GM12872 (cell line): ENCODE data around the gene TOM1L2.

Source experiments
- TF ChIP-seq, protein P1 (sequence below): IDR thresholded peaks from 3 replicates; pipeline ENCODE4 v1.5.1; 2011; ENCODE audit warnings: low read depth, mild to moderate bottlenecking, low read length, moderate library complexity; ENCODE audit not compliant: insufficient read depth

TOM1L2 gene

DNA sequence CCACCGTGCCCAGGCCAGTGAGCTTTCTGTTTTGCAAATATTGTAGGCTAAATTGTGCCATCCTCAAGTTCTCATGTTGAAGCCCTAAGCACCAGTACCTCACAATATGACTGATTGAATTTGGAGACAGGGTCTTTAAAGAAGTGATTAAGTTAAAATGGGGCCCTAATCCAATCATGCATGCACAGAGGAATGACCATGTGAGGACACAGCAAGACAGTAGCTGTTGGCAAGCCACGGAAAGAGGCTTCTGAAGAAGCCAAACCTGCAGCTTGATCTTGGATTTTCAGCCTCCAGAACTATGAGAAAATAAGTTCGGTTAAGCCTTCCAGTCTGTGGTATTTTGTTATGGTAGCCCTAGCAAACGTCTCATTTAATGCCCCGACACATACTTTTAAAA, 24.9 kb downstream of the TOM1L2 start:
- TF ChIP-seq, protein P1, sequence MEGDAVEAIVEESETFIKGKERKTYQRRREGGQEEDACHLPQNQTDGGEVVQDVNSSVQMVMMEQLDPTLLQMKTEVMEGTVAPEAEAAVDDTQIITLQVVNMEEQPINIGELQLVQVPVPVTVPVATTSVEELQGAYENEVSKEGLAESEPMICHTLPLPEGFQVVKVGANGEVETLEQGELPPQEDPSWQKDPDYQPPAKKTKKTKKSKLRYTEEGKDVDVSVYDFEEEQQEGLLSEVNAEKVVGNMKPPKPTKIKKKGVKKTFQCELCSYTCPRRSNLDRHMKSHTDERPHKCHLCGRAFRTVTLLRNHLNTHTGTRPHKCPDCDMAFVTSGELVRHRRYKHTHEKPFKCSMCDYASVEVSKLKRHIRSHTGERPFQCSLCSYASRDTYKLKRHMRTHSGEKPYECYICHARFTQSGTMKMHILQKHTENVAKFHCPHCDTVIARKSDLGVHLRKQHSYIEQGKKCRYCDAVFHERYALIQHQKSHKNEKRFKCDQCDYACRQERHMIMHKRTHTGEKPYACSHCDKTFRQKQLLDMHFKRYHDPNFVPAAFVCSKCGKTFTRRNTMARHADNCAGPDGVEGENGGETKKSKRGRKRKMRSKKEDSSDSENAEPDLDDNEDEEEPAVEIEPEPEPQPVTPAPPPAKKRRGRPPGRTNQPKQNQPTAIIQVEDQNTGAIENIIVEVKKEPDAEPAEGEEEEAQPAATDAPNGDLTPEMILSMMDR, result no peak

DNA sequence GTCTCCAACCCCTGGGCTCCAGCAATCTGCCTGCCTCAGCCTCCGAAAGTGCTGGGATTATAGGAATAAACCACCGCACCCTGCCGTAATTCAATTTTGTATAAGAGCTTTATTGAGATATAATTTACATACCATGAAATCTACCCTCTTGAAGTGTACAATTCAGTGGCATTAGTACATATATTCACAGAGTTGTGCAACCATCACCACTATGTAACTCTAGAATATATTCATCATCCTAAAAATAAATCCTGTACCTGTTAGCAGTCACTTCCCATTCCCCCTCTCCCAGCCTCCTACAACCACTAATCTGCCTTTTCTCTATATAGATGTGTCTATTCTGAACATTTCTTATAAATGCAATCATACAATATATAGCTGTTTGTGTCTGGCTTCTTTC, 26.1 kb downstream of the TOM1L2 start:
- TF ChIP-seq, protein P1, result no peak

DNA sequence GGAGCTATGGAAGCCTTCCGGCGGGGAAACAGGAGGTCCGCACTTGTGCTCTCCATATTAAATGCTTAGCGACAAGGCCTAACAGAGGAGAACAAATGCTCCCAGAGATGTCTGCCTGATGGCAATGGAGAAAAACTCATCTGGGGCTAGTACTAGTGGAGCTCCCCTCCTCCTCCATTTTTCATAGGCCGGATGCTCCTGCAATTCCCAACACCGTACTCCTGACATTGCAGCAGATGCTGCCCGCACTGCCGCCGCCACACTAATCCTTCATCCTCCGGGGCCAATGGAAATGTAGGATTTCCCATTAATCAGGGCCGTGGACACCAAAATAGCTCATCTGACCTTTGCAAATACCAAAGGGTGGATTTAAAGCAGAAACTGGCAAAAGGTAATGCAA, 27.5 kb downstream of the TOM1L2 start:
- TF ChIP-seq, protein P1, result no peak

DNA sequence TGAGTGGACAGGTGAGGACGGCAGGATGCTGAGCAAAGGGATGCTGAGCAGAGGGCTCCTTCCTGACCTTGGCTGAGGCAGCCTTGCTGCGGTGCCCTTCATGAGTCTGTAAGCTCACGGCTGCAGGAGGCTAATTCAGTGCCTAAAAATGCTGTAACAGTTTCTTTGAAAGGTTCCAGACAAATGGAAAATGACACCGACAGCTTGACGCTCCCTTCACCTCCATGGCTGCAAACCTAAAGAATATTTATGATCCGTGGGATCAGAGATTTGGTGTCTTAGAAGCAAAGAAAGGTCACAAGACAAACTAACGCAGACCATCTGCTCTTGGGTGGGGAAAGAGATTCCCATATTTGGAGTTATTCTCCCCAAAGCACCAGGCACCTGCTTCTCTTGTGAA, 28.0 kb downstream of the TOM1L2 start:
- TF ChIP-seq, protein P1, result no peak

DNA sequence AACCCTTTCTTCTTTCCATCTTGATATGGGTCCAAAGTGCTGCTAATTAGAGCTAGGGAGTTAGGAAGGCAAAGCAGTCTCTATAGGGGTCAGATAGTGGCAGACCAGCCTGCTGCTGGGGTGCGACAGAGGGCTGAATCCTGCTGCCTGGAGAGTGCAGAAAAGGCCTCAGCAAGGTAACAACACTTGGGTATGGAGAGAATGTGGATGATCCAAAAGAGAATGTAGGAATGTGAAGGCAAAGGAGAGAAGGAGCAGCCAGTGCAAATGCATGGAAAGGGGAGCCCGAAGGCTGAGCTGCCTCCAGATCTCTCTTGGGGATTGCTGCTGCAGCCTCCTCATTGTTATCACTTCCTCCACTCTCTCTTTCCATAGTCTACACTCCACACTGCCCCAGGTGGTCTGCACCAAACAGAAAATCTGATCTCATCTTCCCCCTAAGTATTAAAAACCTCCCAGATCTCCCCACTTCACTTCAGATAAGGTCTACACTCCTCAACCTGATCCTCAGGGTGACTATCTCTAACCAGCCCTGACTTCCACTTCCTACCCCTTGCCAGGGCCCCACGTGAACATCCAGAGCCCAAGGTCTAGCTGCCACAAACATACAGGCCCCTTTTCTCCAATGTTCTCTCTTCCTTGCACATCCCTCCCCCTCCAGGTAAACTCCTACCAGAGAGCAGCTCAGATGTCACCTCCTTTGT, 28.8 kb downstream of the TOM1L2 start:
- TF ChIP-seq, protein P1, result no peak

DNA sequence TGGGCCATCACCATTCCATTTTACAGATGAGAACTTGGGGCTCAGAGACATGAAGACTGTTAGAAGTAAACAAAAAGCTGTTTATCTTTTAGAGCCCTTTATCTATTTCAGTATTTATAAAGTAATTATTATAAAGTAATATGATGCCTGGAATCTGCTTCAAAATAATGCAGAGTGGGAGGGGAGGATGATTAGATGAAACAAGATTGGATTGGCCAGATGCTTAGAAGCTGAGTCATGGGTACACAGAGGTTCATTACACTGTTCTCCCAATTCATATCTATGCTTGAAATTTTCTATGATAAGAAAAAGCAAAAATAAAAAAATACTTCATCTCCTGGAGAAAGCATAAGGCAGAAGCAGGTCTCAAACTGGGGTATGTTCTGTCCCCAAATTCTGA, 29.4 kb downstream of the TOM1L2 start:
- TF ChIP-seq, protein P1, result no peak

DNA sequence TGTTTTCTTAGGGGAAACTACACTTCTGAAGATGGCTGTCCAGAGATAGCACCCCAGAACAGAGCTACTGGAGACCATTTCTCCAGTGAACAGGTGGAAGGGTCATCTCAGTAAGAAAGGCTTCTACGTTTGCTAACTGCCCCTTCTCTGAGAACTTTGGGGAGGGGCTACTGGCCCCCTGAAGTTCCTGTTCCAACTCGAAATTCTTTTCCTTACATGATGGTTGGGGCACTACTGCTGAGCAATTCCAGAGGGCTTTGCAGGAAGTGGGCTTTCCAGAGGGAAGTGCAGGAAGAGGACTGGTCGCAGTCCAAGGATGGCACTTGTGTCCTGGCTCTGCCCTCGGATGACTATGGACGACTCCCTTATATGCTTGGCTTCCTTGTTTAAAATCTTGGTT, 31.2 kb downstream of the TOM1L2 start:
- TF ChIP-seq, protein P1, result no peak
